NCI-H2196 treated with DMSO at 0.1 percent for 48 hours (cell line): Measurements from ENCODE around the gene HPCAL1.
"Not testable (repeated sequence)": the region's sequence is repeated elsewhere in the genome, so short reads cannot be mapped to it uniquely, and the experiment has no call there.

Source experiments
- DNase-seq: peaks from one replicate; lab custom pipeline; 2025; ENCODE audit not compliant: unreplicated experiment; lab: John Stamatoyannopoulos, UW

The HPCAL1 gene

GRCh38 chr2:10449838-10450691 is 147.4 kb downstream of the HPCAL1 start:
- no peak for DNase-seq

DNA sequence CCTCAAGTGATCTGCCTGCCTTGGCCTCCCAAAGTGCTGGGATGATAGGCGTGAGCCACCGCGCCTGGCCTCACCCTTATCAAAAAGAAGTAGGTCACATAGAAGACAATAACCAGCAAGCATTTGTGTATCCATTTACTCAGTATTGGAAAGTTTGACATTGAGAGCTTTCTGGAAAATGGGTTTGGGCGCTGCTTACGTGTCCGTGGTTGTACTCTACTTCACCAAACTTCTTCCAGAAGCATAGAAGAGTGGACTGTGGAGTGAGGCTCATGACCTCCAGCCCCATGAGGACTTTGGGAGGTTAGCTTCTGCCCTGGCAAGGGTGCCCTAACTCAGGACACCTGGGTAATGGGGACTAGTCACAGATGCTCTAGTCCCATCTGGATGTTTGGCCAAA is 149.1 kb downstream of the HPCAL1 start:
- no peak for DNase-seq

GRCh38 chr2:10452312-10452711 is 149.6 kb downstream of the HPCAL1 start:
- DNase-seq: peak; percentile 60

- DNase-seq: no peak
Measured at GRCh38 chr2:10452956-10453904, 150.5 kb downstream of the HPCAL1 start.

- DNase-seq: no peak
Measured at GRCh38 chr2:10453905-10454298, 151.2 kb downstream of the HPCAL1 start.

GRCh38 chr2:10454505-10454904 is 151.8 kb downstream of the HPCAL1 start:
- DNase-seq: no peak

DNA sequence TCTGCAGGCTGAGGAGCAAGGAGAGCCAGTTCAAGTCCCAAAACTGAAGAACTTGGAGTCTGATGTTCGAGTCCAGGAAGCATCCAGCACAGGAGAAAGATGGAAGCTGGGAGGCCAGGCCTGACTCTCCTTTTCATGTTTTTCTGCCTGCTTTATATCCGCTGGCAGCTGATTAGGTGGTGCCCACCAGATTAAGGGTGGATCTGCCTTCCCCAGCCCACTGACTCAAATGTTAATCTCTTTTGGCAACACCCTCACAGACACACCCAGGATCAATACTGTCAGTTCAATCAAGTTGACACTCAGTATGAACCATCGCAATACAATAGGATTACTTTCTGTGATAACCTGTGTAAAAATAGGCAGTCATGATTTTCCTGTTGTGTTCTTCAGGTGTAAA is 154.5 kb downstream of the HPCAL1 start:
- not testable (repeated sequence) for DNase-seq

DNA sequence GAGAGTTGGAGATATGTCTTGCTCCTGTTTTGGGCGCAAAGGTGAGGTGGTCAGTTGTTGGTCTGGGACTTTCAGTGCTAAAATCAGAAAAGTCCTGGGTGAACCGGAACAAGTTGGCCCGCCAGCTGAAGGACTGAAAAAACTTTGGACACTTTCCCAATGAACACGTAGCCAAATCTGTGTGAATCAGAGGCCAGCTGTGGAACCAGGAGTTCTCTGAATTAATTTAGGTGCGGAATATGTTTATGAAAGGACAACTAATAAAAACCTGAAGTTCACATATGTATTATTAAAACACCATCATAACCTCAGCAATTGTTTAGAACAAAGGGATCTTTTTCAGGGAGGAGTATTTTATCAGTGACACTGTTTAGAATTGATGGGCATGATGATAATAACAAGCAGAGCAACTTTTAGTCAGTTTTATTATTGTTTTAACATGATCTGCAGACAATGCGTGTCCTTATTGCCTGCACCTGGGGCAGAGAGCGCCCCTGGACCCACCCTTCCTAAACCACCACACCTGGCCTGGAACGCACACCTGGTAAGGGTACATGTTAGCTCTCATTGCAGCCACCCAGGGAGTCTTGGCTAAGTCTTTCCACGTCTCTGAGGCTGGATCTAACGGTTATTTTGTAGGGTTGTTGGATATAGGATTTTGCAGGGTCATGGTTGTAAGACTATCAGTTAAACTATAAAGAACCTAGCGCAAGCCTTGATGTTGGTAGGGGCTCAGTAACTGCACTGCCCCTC is 155.3 kb downstream of the HPCAL1 start:
- DNase-seq: no peak

GRCh38 chr2:10460366-10460796 is 157.7 kb downstream of the HPCAL1 start:
- DNase-seq: no peak

- DNase-seq: no peak
Measured at GRCh38 chr2:10462178-10463083, 159.7 kb downstream of the HPCAL1 start.

DNA sequence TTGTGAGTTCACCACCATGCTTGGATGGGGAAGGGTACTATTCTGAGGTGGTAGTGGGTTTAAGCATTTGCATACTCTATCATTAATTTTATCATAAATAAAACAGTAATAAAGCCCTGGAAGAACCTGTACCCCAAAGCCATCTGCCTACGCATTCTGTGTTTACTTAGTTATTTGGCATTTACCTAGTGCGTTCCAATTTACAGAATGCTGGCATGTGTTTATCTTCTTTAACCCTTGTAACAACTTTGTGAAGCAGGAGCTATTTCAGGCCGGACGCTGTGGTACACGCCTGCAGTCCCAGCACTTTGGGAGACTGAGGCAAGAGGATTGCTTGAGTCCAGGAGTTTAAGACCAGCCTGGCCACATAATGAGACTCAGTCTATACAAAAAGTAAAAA is 163.2 kb downstream of the HPCAL1 start:
- DNase-seq: no peak

DNA sequence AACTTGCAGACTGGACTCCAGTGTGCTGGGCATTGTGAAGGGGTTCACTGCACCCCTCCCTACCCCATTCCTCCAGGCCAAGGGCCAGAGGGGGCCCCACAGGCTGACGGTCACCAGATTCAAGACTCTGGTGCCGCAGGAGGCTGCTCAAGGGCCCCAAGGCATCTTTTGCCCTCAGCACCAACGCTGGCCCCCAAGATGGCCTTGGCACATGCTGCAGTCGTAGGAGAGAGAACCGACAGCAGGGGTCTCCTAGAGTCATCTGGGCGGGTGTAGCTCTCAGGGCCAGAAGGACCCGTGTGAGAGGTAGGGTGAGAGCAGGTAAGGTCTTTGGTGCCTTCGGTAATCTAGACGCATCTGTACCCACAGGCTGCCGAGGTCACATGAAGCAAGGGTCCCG is 164.1 kb downstream of the HPCAL1 start:
- no peak for DNase-seq

- DNase-seq: no peak
Measured at GRCh38 chr2:10467401-10467800, 164.7 kb downstream of the HPCAL1 start.

GRCh38 chr2:10469301-10469700 is 166.6 kb downstream of the HPCAL1 start:
- no peak for DNase-seq

- DNase-seq: no peak
Measured at GRCh38 chr2:10469955-10470608, 167.4 kb downstream of the HPCAL1 start.

DNA sequence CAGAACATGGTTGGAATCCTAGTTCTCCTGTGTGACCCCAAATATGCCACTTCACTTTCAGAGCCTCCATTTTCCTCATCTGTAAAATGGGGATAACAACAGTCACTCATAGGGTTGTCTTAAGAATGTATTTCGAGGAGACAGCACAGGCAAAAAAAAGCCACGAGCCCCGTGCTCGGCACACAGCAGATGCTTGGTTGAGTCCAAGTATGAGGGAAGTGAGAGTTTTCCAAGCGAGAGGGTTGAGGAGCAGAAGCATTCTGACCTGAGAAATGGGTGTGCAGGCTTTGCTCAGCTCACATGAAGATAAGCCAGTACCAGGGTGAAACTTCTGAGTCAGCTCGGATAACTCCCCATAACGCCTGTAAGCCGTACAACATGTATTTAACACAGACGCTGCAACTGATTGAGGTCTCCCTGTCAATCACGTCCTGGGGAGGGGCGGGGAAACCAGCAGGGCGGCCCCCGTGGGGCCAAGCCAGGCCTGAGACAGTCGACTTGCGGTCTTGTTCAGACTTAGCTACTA is 168.4 kb downstream of the HPCAL1 start:
- DNase-seq: no peak

DNA sequence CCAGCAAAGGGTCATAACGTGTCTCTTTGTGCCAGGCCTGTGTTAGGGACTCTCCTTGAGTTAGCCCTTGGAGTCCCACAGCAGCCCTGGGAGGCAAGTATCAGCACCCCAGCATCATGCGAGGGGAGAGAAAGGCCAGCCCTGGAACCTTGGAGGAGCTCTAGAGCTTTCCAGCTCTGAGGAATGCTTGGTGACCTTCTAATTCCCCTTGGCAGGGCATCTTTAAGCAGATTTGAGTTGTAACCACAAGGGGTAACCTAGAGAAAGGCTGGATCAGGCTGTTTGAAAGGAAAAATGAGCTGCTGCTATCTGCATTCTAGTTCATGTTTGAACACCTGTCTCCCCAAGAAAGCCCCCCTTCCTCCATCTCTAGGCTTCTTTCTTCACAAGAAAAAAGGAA is 169.3 kb downstream of the HPCAL1 start:
- no peak for DNase-seq

DNA sequence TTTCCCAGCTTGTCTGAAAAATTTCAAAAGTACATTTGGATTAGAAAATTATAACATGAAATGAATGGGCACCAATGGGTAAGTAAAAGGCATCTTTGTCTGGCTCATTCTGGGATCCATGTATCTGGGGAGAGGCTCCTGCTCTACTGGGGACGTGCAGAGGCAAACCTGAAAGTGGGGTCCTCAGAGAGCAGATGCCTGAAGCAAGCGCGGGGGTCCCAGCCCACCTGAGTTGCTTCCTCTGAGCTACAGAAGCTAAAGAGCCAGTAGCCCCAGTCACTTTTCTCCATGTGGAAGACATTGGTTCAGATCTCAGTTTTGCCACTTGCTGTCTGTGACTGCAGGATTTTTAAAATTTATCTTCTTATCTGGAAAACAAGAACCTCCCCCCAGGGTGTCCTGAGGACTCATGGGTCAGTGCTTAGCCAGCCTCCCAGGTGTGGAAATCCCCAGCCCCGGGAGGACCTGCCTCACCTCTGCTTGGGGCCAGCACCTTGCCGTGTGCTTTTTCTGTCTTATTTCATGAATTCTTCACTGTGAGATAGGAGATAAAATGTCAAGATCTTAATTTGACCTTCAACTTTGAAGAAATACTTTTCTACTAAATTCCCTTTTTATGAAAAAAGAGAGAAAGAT is 170.5 kb downstream of the HPCAL1 start:
- DNase-seq: no peak

GRCh38 chr2:10475221-10475722 is 172.6 kb downstream of the HPCAL1 start:
- no peak for DNase-seq
